H7 (cell line): Measurements from ENCODE around the gene RRAGC. TPM values are rescaled to one million over a fixed set of nuclear protein-coding genes. Genes with fewer than 3 reads are reported as not detected.

ENCODE experiments used
- DNase-seq: peaks from one replicate; pipeline ENCODE4 v3.0.0; 2012
- H3K27me3 ChIP-seq: 2 replicates; pipeline ENCODE4 v1.6.0; 2011; ENCODE audit warnings: mild to moderate bottlenecking, low read length; ENCODE audit not compliant: control insufficient read depth, insufficient read depth
- H3K36me3 ChIP-seq: replicated peaks from 2 replicates; pipeline ENCODE4 v1.5.1; 2011; ENCODE audit warnings: low read length; ENCODE audit not compliant: control insufficient read depth, insufficient read depth
- H3K4me3 ChIP-seq: 2 replicates; pipeline ENCODE4 v1.5.1; 2011; ENCODE audit warnings: low read depth, mild to moderate bottlenecking, control low read depth, low read length, moderate library complexity; ENCODE audit not compliant: insufficient read depth
- total RNA-seq: library from RNA; depleted of rRNA; stranded (reverse); fragments of >200 nt; shearing (Covaris generic); gene quantifications from 2 replicates; pipeline ENCODE4 v1.2.3, GENCODE V29; 2014

RRAGC gene
- total RNA-seq, 1 experiment from 2014 or later, result 12.3 TPM

DNA sequence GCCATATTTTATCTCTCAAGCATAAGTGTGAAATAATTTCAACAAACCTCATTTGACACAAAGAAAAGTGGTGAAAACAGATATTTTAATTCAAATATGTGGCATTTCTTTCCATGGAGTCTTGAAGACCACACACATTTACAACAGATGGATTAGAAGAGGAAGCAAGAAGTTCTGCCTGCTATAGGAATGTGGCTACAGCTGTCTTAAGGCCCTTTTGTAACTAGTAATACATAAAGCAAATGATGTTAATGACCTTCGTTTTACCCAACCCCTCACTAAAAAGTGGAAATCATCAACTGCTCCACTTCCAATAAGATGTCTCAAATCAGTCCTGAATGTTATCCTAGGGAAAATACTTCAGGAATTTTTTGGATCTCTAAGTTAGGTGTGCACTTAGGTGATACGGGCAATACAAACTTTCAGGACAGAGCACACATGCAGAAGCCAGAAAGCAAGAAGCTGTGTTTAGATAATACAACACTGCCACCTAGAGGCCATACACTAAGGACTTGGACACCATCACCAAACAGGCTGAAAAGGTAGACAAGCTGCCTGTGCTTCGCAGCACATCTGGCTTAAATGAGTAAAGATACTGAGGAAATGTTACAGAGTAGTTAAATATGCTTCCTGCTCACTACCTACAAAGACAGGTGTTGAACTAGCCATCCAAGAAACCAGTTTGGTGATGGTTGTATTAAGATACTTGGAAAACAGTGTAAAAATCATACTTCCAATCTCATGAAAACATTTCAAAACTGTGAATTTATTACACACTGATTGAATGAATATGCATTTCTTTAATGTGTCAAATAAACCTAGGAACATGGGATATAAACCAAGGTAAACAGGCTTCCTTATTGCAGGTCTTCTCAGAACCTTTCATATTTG is 24.4 kb downstream of the RRAGC start:
- H3K4me3 ChIP-seq, result no peak overlapping the region
- peaks cover 3% of the 10 kb centered on the region for H3K36me3 ChIP-seq
- peak; percentile 65 for DNase-seq
- no peaks in the 10 kb centered on the region; the same call in 1 of the 2 replicates for H3K27me3 ChIP-seq

DNA sequence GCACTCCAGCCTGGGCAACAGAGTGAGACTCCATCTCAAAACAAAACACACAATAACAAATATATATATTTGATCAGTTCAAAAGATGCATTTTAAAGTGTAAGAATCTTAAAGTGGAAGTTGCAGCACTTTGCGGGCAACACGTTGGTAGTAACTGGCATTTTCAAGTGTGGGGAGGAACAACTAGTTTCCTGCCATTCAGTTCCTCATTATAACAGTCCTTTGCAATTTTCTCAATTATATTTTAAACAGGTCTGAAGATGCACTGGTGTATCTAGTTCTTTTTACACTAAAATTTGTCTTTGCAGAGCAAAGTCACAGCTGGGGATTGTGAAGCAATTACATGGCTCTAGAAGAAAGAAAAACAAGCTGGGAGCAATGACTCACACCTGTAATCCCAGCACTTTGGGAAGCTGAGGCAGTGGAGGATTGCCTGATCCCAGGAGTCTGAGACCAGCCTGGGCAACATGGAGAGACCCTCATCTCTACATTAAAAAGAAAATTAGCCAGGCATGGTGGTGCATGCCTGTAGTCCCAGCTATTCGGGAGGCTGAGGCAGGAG is 25.3 kb downstream of the RRAGC start:
- no peak for DNase-seq

DNA sequence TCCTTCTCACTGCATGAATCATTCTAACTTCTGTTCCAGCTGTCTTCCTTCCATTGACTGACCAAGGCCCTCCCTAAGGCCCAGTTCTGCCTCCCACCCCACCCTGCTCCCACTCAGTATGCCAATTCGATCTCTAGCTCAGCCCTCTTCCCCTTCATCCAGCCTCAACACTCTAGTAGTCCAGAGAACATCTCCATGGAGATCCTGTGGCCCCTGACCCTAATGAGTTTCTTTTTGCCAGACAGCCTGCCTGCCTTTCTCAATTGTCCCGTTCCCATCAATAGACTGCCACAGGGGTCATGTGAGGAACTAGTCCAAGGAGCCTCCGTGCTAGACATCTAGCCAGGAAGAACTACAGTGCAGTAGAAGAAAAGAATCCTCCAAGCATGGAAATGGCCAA is 26.4 kb downstream of the RRAGC start:
- Histone ChIP-seq H3K27me3 (no peaks in the 10 kb centered on the region; the same call in 1 of the 2 replicates), H3K36me3 (no peaks in the 10 kb centered on the region), H3K4me3 (no peak overlapping the region)
- DNase-seq, result no peak

More for the DNA sequence above, 25.3 kb downstream of the RRAGC start:
- Histone ChIP-seq H3K27me3 (no peaks in the 10 kb centered on the region; the same call in 1 of the 2 replicates), H3K4me3 (no peak overlapping the region), H3K36me3 (peaks cover 3% of the 10 kb centered on the region)

GRCh38 chr1:38832370-38832734 is 27.2 kb downstream of the RRAGC start:
- Histone ChIP-seq H3K36me3 (no peaks in the 10 kb centered on the region), H3K27me3 (no peaks in the 10 kb centered on the region; the same call in 1 of the 2 replicates), H3K4me3 (no peak overlapping the region)
- no peak for DNase-seq

GRCh38 chr1:38831731-38832369 is 27.7 kb downstream of the RRAGC start:
- DNase-seq, result no peak
- no peaks in the 10 kb centered on the region for H3K36me3 ChIP-seq
- H3K4me3 ChIP-seq, result no peak overlapping the region
- H3K27me3 ChIP-seq, result no peaks in the 10 kb centered on the region; the same call in 1 of the 2 replicates

- H3K36me3 ChIP-seq, result no peaks in the 10 kb centered on the region
- DNase-seq, result no peak
- H3K27me3 ChIP-seq, result peaks cover 2% of the 10 kb centered on the region; the same call in 1 of the 2 replicates
- no peak overlapping the region for H3K4me3 ChIP-seq
Observed at GRCh38 chr1:38829368-38829767, 30.2 kb downstream of the RRAGC start.

- peaks cover 2% of the 10 kb centered on the region; the same call in 1 of the 2 replicates for H3K27me3 ChIP-seq
- no peak for DNase-seq
- no peaks in the 10 kb centered on the region for H3K36me3 ChIP-seq
- H3K4me3 ChIP-seq, result no peak overlapping the region
Observed at GRCh38 chr1:38827318-38827717, 32.3 kb downstream of the RRAGC start.

DNA sequence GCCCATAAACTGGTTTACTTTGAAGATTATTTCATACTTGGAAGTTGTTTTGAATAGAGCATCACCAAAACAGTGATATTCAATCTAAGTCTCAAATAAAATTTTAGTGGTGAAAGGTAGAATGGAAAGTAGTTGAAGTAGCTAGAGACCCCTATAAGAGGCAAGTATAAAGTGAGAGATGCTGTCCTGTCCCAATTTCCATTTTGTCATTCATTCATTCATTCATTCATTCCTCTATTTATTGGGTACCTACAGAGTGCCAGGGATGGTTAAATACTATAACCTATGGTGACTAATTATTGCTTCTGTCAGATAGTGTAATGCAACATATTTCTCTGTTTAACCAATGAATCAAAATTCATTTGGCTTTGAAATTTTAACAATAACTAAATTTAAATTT is 32.7 kb downstream of the RRAGC start:
- DNase-seq, result no peak
- Histone ChIP-seq H3K27me3 (peaks cover 2% of the 10 kb centered on the region; the same call in 1 of the 2 replicates), H3K36me3 (no peaks in the 10 kb centered on the region), H3K4me3 (no peak overlapping the region)

- DNase-seq, result no peak
- H3K27me3 ChIP-seq, result peaks cover 2% of the 10 kb centered on the region; the same call in 1 of the 2 replicates
- H3K36me3 ChIP-seq, result no peaks in the 10 kb centered on the region
- no peak overlapping the region for H3K4me3 ChIP-seq
Observed at GRCh38 chr1:38826262-38826661, 33.3 kb downstream of the RRAGC start.

DNA sequence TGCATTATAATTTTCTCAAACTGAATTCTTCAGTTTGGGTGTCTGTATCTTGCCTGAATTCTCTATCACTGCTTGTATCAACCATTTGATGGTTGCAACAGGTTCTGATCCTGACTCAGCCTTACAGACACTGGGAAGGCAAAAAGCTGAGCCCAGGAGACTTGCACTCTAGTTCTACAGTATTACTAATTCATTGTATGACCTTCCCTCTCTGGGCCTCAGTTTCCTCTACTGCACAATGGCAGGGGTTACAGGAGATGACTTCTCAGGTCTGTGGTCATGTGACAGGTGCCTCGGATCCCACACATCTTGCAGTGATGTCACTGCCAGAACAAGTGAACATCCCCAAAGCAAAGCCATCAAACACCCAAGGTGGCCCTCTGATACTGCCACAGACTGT is 38.7 kb downstream of the RRAGC start:
- peaks cover 26% of the 10 kb centered on the region for H3K27me3 ChIP-seq
- H3K4me3 ChIP-seq, result no peak overlapping the region
- H3K36me3 ChIP-seq, result no peaks in the 10 kb centered on the region
- no peak for DNase-seq

DNA sequence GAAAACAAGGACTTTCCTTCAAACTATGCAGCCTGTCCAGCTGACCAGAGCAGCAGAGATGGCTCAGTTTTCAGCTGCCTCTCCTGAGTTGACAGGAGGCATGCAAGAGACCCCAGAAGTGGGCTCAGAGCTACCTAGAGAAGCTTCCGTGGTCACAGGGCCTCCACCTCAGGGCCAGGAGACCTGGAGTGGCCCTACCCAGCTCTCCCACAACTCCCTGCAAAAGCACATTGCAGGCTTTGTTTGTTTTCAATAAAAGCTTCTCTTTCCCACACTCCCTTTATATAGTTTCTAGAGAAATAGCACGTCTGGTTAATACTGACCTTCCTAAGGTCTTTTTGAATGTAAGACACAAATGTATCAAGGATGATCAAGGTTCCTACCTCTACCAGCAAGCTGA is 40.1 kb downstream of the RRAGC start:
- no peak overlapping the region for H3K4me3 ChIP-seq
- H3K36me3 ChIP-seq, result no peaks in the 10 kb centered on the region
- H3K27me3 ChIP-seq, result peaks cover 30% of the 10 kb centered on the region
- no peak for DNase-seq

GRCh38 chr1:38819040-38819439 is 40.5 kb downstream of the RRAGC start:
- Histone ChIP-seq H3K36me3 (no peaks in the 10 kb centered on the region), H3K4me3 (peak overlapping the region; percentile 42), H3K27me3 (peaks cover 30% of the 10 kb centered on the region)
- peak; percentile 76 for DNase-seq

DNA sequence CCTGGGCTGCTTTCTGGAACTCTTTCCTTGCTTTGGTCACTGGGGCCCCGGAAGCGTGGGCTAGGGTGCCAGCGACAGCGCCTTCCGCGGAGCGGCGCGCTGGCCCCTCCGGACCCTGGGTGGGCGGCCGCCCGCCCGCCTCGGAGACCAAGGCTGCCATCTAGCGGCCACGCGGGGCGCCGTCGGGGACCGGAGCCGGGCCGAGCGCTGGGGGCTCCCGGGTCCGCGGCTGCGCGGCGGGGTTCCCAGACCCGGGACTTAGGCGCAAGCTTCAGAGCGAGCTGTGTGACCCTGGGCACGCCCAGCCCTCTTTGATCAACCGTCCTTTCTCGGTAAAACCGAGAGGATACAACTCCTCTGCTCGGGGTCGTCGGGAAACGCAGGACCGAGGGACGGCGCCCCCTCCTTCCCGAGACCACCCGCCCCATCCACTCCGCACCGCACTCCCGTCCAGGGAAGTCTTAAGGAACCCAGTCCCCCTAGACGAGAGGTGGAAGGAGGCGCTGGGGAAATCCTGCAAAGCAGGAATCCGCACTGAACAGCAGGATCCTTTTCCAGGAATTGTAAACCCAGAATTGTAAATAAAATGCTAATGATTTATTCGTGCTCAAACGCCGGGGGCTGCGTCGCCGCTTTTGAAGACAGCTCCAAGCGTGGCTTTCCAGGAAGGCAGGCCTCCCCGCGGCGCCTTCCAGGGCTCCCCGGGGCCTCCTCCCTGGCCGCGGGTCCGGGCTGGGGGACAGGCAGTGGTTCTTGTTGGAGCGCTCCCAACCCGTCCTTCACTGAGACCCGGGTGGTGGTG is 41.2 kb downstream of the RRAGC start:
- DNase-seq, result peak; percentile 97
- Histone ChIP-seq H3K27me3 (peaks cover 33% of the 10 kb centered on the region), H3K4me3 (peak overlapping the region; percentile 42), H3K36me3 (no peaks in the 10 kb centered on the region)
